ENCODE measurements around the gene NCOA6.

- TF ChIP-seq, protein P1, sequence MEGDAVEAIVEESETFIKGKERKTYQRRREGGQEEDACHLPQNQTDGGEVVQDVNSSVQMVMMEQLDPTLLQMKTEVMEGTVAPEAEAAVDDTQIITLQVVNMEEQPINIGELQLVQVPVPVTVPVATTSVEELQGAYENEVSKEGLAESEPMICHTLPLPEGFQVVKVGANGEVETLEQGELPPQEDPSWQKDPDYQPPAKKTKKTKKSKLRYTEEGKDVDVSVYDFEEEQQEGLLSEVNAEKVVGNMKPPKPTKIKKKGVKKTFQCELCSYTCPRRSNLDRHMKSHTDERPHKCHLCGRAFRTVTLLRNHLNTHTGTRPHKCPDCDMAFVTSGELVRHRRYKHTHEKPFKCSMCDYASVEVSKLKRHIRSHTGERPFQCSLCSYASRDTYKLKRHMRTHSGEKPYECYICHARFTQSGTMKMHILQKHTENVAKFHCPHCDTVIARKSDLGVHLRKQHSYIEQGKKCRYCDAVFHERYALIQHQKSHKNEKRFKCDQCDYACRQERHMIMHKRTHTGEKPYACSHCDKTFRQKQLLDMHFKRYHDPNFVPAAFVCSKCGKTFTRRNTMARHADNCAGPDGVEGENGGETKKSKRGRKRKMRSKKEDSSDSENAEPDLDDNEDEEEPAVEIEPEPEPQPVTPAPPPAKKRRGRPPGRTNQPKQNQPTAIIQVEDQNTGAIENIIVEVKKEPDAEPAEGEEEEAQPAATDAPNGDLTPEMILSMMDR (IDR thresholded peaks at IDR 0.05): no peak
- TF ChIP-seq POLR2A (IDR thresholded peaks at IDR 0.05): no peak
These were observed 136.0 kb downstream of the NCOA6 start for GRCh38 chr20:34689486-34689885.

All from esophagus squamous epithelium (tissue), 4 donors.